Skin epidermis (tissue), 12 donors: ENCODE results near the gene PKD2.
"Not testable (repeated sequence)": the region's sequence is repeated elsewhere in the genome, so short reads cannot be mapped to it uniquely, and the experiment has no call there.

ENCODE experiments used
- H3K27ac ChIP-seq, 21 experiments: fragments of 200-600 bp; sonication (generic) in 11 of 21; one replicate each; pipeline ENCODE4 v1.5.0; 2020; ENCODE audit warnings: mild to moderate bottlenecking in 3 of 21, inconsistent platforms in 2 of 21, moderate library complexity in 2 of 21
- H3K4me3 ChIP-seq, 7 experiments: fragments of 200-600 bp; sonication (generic) in 2 of 7; one replicate each; pipeline ENCODE4 v1.5.0; 2020; ENCODE audit warnings: inconsistent platforms in 2 of 7, mild to moderate bottlenecking in 2 of 7, moderate library complexity in 1 of 7

The PKD2 gene

DNA sequence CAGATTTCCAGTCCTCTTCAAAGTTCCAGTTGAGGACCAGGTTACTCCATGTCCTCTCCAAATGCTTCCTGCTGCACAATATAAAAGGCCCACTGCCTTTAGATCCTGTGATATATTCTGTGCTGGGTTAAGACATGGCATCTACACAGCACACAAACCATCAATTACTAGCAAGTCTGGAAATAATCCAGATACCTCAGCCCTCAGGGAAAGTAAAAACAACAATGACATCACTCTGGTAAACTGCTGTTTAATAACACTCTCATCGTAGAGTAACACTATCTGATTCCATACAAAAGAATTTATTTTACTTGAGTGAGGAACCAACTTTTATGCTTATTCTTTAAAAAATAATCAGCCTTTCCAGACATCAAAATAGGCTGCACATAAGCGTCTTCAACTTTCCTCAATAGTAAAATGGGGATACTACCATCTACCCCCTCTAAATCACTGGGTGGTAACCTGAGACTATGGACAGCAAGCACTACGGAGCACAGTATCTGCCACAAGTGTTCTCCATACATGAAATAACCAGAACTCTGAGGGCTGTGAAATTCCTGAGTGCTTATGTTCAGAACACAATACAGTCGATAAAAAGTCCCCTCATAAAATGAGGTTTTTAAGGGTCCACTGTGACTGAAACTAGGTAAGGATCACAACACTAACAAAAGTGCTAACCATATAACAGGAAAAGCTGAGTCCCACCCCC is 97.6 kb downstream of the PKD2 start:
- Histone ChIP-seq H3K4me3 (no peak overlapping the region), H3K27ac (no peak overlapping the region)

DNA sequence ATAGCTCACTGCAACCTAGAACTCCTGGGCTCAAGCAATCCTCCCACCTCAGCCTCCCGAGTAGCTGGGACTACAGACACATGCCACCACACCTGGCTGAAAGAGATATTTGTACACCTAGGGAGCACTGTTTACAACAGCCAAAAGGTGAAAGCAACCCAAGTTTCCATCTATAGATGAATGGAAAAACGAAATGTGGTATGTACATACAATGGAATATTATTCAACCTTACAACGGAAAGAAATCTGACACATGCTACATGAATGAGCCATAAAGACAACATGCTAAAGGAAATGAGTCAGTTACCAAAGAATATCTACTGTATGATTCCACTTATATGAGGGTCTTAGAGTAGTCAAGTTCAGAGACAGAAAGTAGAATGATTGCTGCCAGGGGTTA is 98.8 kb downstream of the PKD2 start:
- H3K4me3 ChIP-seq, result no peak overlapping the region

DNA sequence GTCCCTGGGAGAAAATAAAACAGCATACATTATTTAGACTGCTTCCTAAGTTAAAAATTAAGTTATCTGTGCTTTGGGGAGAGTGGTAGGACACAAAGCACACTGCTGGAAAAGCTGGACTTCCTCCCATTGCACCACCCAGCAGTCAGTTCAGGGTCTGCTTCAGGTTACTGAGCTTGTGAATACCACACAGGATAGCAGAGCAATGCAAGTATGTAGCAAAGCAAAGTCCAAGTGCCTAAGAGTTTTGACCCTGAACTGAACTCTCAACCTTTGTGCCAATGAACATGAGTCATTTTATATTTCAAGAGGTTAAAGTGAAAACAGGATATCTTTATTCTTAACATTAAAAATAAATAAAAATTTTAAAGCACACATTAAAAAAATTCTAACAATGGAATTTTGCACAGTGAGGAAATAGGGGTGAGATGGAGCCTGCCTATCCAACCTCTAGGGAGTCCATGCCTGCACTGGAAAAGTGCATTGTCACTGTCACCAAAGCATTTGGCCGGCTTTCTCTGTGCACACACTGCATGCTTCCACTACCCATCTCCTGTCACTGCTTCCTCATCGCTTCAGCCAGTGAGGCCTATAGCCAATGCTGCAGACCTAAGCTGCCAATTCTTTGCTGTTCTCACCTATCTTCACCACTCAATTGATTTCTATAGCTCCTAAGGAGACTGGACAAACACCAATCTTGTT is 100.1 kb downstream of the PKD2 start:
- H3K27ac ChIP-seq, result no peak overlapping the region
- no peak overlapping the region for H3K4me3 ChIP-seq

More for the DNA sequence above, 98.8 kb downstream of the PKD2 start:
- no peak overlapping the region for H3K27ac ChIP-seq

DNA sequence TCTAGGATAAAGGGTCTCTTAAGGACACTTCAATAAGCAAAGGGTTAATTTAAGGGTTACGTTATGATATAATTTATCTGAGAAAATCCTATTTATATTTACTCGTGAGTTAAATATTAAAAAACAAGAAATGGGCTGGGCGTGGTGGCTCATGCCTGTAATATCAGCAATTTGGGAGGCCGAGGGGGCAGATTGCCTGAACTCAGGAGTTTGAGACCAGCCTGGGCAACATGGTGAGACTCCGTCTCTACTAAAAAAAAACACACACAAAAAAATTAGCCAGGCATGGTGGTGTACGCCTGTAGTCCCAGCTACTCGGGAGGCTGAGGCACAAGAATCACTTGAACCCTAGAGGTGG is 100.7 kb downstream of the PKD2 start:
- H3K27ac ChIP-seq, H3K4me3 ChIP-seq: not testable (repeated sequence)

DNA sequence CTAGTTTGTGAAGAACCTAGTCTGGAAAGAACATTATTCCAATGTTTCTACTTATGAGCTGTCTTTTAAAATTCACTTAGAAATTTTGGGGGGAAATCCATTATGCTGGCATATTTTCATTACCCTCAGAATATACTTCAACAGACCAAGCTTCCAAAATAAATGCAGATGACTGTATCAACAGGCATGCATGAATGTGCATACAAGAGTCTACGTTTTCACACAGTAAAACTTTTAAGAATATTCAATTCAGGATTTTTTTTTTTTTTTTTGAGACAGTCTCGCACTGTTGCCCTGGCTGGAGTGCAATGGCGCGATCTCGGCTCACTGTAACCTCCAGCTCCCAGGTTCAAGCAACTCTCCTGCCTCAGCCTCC is 101.3 kb downstream of the PKD2 start:
- H3K27ac ChIP-seq, result no peak overlapping the region
- no peak overlapping the region for H3K4me3 ChIP-seq

DNA sequence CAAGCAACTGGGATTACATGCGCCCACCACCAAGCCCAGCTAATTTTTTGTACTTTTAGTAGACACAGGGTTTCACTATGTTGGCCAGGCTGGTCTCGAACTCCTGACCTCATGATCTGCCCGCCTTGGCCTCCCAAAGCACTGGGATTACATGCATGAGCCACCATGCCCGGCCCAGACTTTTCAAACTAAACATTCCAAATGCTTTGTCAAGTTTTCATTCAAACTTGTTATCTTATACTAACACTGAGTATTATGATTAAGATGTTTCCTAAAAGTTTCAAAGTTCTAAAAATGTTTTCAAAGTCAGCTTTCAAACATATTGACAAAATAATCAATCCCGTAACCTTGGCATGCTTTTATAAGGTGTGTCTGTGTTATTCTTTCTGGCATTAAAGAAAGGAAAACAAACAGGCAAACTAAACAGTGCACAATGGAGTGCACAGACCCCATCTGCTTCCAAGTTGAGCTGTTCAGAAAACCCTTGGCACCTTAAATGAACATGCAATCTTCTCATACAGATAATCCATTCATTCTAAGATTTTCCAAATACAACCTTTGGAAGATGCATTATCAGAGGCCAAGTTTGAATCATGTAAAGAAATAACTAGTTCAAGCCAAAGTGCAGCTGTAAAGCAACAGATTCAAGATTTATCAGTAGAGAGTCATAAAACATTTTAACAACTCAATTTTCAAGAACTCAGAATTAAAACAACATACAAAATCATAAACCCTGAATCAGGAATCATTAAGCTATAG is 101.9 kb downstream of the PKD2 start:
- Histone ChIP-seq H3K4me3 (no peak overlapping the region), H3K27ac (no peak overlapping the region)

DNA sequence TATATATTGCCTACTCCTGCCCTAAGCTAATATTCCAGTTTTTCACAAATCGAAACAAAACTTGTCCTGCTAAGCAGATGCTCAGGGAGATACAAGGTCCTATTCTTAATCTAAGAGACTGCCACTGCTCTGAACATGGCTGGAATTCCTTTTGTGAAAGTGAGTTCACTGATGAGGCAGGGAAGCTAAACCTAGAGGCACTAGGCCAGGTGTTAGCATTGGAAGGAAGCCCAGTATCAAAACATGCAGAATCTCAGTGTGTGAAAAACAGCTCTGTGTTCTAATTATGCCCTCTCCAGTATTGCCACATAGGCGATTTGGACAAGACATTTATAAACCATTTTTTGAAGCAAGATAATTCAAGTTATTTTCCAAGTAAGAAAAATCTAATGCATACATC is 103.4 kb downstream of the PKD2 start:
- Histone ChIP-seq H3K27ac (no peak overlapping the region), H3K4me3 (no peak overlapping the region)

DNA sequence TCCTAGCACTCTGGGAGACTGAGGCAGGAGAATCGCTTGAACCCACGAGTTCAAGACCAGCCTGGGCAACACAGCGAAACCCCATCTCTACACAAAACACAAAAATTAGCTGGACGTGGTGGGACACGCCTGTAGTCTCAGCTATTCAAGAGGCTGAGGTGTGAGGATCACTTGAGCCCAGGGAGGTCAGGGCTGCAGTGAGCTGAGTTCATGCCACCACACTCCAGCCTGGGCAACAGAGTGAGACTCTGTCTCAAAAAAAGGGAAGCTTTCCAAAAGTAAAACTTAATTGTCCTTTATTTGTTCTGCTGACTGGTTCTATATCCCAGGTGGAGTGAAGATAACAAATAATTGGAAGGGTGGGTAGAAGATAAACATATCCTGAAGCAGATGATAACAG is 105.4 kb downstream of the PKD2 start:
- H3K27ac ChIP-seq, result no peak overlapping the region
- no peak overlapping the region for H3K4me3 ChIP-seq

DNA sequence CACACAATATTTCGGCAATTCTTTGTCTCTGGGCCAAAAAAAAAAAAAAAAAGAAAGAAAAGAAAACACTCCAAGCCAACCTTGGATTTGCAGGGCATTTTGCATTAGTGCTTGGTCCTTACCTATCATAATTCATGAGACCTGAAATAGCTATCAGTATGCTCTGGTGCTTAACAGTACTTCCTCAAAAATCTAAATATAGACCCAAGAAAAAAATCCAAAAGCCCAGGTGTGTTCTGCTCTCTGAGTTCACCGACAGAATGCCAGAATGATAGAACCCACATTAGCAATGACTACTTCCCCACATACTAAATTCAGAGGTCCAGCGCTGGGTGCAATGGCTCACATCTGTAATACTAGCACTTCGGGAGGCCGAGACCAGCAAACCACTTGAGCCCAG is 108.2 kb downstream of the PKD2 start:
- Histone ChIP-seq H3K27ac (no peak overlapping the region), H3K4me3 (no peak overlapping the region)

DNA sequence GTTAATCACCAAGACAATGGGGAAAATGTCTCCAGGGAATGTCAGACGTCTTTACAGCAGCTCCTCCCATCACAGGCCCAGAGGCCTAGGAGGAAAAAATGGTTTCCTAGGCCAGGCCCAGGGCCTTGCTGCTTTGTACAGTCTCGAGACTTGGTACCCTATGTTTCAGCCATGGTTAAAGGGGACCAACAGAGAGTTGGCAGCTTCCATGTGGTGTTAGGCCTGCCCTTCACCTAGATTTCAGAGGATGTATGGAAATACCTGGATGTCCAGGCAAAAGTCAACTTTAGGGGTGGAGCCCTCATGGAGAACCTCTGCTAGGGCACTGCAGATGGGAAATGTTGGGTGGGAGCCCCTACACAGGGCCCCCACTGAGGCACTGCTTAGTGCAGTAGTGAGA is 112.5 kb downstream of the PKD2 start:
- Histone ChIP-seq H3K4me3 (no peak overlapping the region), H3K27ac (no peak overlapping the region)

DNA sequence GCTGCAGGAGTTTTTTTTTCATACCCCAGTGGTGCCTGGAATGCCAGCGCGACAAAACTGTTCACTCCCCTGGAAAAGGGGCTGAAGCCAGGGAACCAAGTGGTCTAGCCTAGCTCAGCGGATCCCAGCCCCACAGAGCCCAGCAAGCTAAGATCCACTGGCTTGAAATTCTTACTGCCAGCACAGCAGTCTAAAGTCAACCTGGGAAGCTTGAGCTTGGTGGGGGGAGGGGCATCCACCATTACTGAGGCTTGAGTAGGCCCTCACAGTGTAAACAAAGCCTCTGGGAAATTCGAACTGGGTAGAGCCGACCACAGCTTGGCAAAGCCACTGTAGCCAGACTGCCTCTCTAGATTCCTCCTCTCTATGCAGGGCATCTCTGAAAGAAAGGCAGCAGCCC is 114.8 kb downstream of the PKD2 start:
- not testable (repeated sequence) for H3K27ac ChIP-seq, H3K4me3 ChIP-seq
